Stimulated activated CD8-positive, alpha-beta memory T cell treated with anti-CD3 and anti-CD28 coated beads, Interleukin-2, amount 100 ng/mL, for 1 hour (primary cell): Measurements from ENCODE around the gene CPLX4.

Experiments
- DNase-seq, 2 donors: peaks; one replicate each; pipeline ENCODE4 v3.0.0-alpha.2; 2020; ENCODE audit warnings: low read depth in 2 of 2

CPLX4 gene

GRCh38 chr18:59318460-59319050 lies at the start of gene CPLX4:
TSS of gene CPLX4 (minus strand) at chr18:59318649. CDS start at chr18:59318462, 187 bp downstream.
- DNase-seq: no peak

GRCh38 chr18:59360381-59360780 lies 41.9 kb upstream of the CPLX4 start:
- DNase-seq: no peak

GRCh38 chr18:59359576-59359952 lies 41.1 kb upstream of the CPLX4 start:
- no peak for DNase-seq

GRCh38 chr18:59358712-59359575 lies 40.5 kb upstream of the CPLX4 start, which contains the start of gene LMAN1:
TSS of gene LMAN1 (minus strand) at chr18:59359265. CDS start at chr18:59359244, 21 bp downstream.
- peak; percentile 79 to 89 for DNase-seq

GRCh38 chr18:59358414-59358711 lies 39.9 kb upstream of the CPLX4 start:
- no peak for DNase-seq

- DNase-seq: no peak
Observed at GRCh38 chr18:59357928-59358327, 39.5 kb upstream of the CPLX4 start.

- DNase-seq: no peak
Observed at GRCh38 chr18:59354731-59355130, 36.3 kb upstream of the CPLX4 start.

- DNase-seq: no peak
Observed at GRCh38 chr18:59353079-59353680, 34.7 kb upstream of the CPLX4 start.

- DNase-seq: no peak
Observed at GRCh38 chr18:59352250-59352855, 33.9 kb upstream of the CPLX4 start.

GRCh38 chr18:59345556-59345955 lies 27.1 kb upstream of the CPLX4 start:
- no peak for DNase-seq

- no peak for DNase-seq
Observed at GRCh38 chr18:59344996-59345395, 26.5 kb upstream of the CPLX4 start.

GRCh38 chr18:59343926-59344325 lies 25.5 kb upstream of the CPLX4 start:
- DNase-seq: no peak

GRCh38 chr18:59340817-59341216 lies 22.4 kb upstream of the CPLX4 start:
- DNase-seq: no peak

GRCh38 chr18:59340312-59340711 lies 21.9 kb upstream of the CPLX4 start:
- DNase-seq: no peak

- no peak for DNase-seq
Observed at GRCh38 chr18:59332986-59333385, 14.5 kb upstream of the CPLX4 start.

GRCh38 chr18:59328683-59329082 lies 10.2 kb upstream of the CPLX4 start:
- no peak for DNase-seq

GRCh38 chr18:59325965-59326364 lies 7.5 kb upstream of the CPLX4 start:
- no peak for DNase-seq

- DNase-seq: no peak
Observed at GRCh38 chr18:59324623-59324971, 6.1 kb upstream of the CPLX4 start.

GRCh38 chr18:59323931-59324622 lies 5.6 kb upstream of the CPLX4 start:
- no peak for DNase-seq

GRCh38 chr18:59311631-59312030 lies 6.8 kb downstream of the CPLX4 start:
- no peak for DNase-seq

- DNase-seq: no peak
Observed at GRCh38 chr18:59308938-59309260, 9.6 kb downstream of the CPLX4 start.

GRCh38 chr18:59308248-59308937 lies 10.1 kb downstream of the CPLX4 start:
- peak; percentile 28 to 38 for DNase-seq
